HEK293 (cell line): Measurements from ENCODE around the gene PLD5.

Experiments used
- CTCF ChIA-PET: fragments of 350-600 bp; formaldehyde crosslinking; extraction: SDS; loops from one replicate; lab custom pipeline; 2021; ENCODE audit warnings: antibody characterized with exemption; lab: Yijun Ruan, JAX
- POLR2A ChIA-PET: fragments of 300-600 bp; formaldehyde crosslinking; extraction: SDS; loops from one replicate; lab custom pipeline; 2020; ENCODE audit warnings: antibody characterized with exemption, inconsistent platforms; lab: Yijun Ruan, JAX
- H3K27ac ChIP-seq: fragments of 200-500 bp; sonication (Bioruptor generic); 2 replicates; pipeline ENCODE4 v1.5.1; 2014; ENCODE audit warnings: low read depth, low read length, control low read depth, inconsistent platforms; ENCODE audit errors: extremely low read depth
- H3K36me3 ChIP-seq, 2 experiments: fragments of 200-500 bp in 1 of 2; sonication (Bioruptor generic) in 1 of 2; 1 replicate in 1 of 2; 2 replicates in 1 of 2; pipeline ENCODE4 v1.5.1; 2014 to 2017; ENCODE audit warnings: inconsistent platforms in 2 of 2, low read length in 2 of 2; ENCODE audit not compliant: control insufficient read depth in 2 of 2, insufficient read depth in 1 of 2
- H3K4me1 ChIP-seq: fragments of 200-500 bp; sonication (Bioruptor generic); 2 replicates; pipeline ENCODE4 v1.5.1; 2014; ENCODE audit warnings: mild to moderate bottlenecking, low read length, inconsistent platforms; ENCODE audit not compliant: control insufficient read depth, insufficient read depth
- H3K4me3 ChIP-seq: 2 replicates; pipeline ENCODE4 v1.5.1; 2011; ENCODE audit warnings: low read depth, mild to moderate bottlenecking, control low read depth, low read length, moderate library complexity
- H3K9me3 ChIP-seq: fragments of 200-500 bp; sonication (Bioruptor generic); 2 replicates; pipeline ENCODE4 v1.5.1; 2014; ENCODE audit warnings: low read depth, low read length, inconsistent platforms; ENCODE audit not compliant: control insufficient read depth, insufficient read depth
- AEBP2 ChIP-seq: fragments of 450-650 bp; formaldehyde crosslinking; IDR thresholded peaks from 2 replicates; pipeline ENCODE4 v1.5.1; 2016; ENCODE audit warnings: missing biosample characterization, missing genetic modification characterization, borderline replicate concordance
- BCL6B ChIP-seq: fragments of 450-650 bp; formaldehyde crosslinking; IDR thresholded peaks from 2 replicates; pipeline ENCODE4 v1.5.1; 2017; ENCODE audit warnings: missing biosample characterization, missing genetic modification characterization
- RBAK ChIP-seq: fragments of 450-650 bp; formaldehyde crosslinking; IDR thresholded peaks from 2 replicates; pipeline ENCODE4 v1.5.1; 2016; ENCODE audit warnings: missing biosample characterization, missing genetic modification characterization
- REST ChIP-seq: fragments of 450-650 bp; formaldehyde crosslinking; IDR thresholded peaks from 2 replicates; pipeline ENCODE4 v1.5.1; 2016; ENCODE audit warnings: missing biosample characterization, missing genetic modification characterization
- SETDB1 ChIP-seq: IDR thresholded peaks from one replicate; pipeline ENCODE4 v1.6.1; 2017; ENCODE audit warnings: mild to moderate bottlenecking, low read length, moderate library complexity, mixed read lengths; ENCODE audit not compliant: insufficient read length
- YY1 ChIP-seq: fragments of 450-650 bp; formaldehyde crosslinking; IDR thresholded peaks from 2 replicates; pipeline ENCODE4 v1.5.1; 2018; ENCODE audit warnings: missing biosample characterization, missing genetic modification characterization
- ZNF146 ChIP-seq: fragments of 450-650 bp; formaldehyde crosslinking; IDR thresholded peaks from 2 replicates; pipeline ENCODE4 v1.5.1; 2016; ENCODE audit warnings: missing biosample characterization, missing genetic modification characterization
- ZNF19 ChIP-seq: fragments of 450-650 bp; formaldehyde crosslinking; IDR thresholded peaks from 2 replicates; pipeline ENCODE4; 2016; ENCODE audit warnings: missing biosample characterization, missing genetic modification characterization, low read depth
- ZNF211 ChIP-seq: fragments of 450-650 bp; formaldehyde crosslinking; IDR thresholded peaks from 2 replicates; pipeline ENCODE4 v1.5.1; 2016; ENCODE audit warnings: low read depth, missing biosample characterization, missing genetic modification characterization
- ZNF223 ChIP-seq: fragments of 450-650 bp; formaldehyde crosslinking; IDR thresholded peaks from 2 replicates; pipeline ENCODE4 v1.5.1; 2016; ENCODE audit warnings: missing biosample characterization, missing genetic modification characterization
- ZNF324 ChIP-seq: fragments of 450-650 bp; formaldehyde crosslinking; IDR thresholded peaks from 2 replicates; pipeline ENCODE4 v1.5.1; 2016; ENCODE audit warnings: missing biosample characterization, missing genetic modification characterization
- ZNF660 ChIP-seq: fragments of 450-650 bp; IDR thresholded peaks from 2 replicates; pipeline ENCODE4 v1.5.1; 2018; ENCODE audit warnings: missing biosample characterization, mild to moderate bottlenecking, missing genetic modification characterization
- TF ChIP-seq, protein P1 (sequence below): fragments of 450-650 bp; formaldehyde crosslinking; IDR thresholded peaks from 2 replicates; pipeline ENCODE4 v1.5.1; 2016; ENCODE audit warnings: missing biosample characterization, missing genetic modification characterization
- TF ChIP-seq, protein P2 (sequence below): fragments of 450-650 bp; formaldehyde crosslinking; IDR thresholded peaks from 2 replicates; pipeline ENCODE4 v1.5.1; 2016; ENCODE audit warnings: missing biosample characterization, missing genetic modification characterization, low read depth

Gene PLD5

DNA sequence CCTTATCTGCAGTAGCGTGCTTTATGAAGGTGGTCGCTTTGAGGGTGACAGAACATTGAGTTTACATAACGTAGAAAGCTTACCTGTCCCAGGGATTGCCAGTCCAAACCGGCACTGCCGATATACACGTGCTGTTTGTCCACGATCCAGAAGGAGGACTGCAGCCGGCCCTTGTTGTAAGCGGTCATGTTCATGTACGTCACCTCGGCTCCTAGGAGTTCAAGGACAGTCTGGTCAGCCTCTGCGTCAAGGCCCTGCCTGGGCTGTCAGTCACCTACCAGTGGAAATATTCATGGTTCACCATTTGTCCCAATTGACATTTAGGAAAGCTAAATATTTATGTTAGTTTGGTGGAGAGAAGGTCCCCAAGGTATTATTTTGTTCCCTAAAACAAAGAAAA is 304.6 kb downstream of the PLD5 start:
- no peak overlapping the region for H3K4me3 ChIP-seq
- H3K4me1 ChIP-seq: no peaks in the 10 kb centered on the region
- TF ChIP-seq BCL6B (tag by site-specific recombination) (no peak), ZNF211 (tag by site-specific recombination) (no peak), ZNF660 (tag by site-specific recombination) (no peak), ZNF146 (tag by site-specific recombination) (no peak)
- TF ChIP-seq, protein P1, sequence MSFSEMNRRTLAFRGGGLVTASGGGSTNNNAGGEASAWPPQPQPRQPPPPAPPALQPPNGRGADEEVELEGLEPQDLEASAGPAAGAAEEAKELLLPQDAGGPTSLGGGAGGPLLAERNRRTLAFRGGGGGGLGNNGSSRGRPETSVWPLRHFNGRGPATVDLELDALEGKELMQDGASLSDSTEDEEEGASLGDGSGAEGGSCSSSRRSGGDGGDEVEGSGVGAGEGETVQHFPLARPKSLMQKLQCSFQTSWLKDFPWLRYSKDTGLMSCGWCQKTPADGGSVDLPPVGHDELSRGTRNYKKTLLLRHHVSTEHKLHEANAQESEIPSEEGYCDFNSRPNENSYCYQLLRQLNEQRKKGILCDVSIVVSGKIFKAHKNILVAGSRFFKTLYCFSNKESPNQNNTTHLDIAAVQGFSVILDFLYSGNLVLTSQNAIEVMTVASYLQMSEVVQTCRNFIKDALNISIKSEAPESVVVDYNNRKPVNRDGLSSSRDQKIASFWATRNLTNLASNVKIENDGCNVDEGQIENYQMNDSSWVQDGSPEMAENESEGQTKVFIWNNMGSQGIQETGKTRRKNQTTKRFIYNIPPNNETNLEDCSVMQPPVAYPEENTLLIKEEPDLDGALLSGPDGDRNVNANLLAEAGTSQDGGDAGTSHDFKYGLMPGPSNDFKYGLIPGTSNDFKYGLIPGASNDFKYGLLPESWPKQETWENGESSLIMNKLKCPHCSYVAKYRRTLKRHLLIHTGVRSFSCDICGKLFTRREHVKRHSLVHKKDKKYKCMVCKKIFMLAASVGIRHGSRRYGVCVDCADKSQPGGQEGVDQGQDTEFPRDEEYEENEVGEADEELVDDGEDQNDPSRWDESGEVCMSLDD (tag by site-specific recombination): no peak
- TF ChIP-seq, protein P2, sequence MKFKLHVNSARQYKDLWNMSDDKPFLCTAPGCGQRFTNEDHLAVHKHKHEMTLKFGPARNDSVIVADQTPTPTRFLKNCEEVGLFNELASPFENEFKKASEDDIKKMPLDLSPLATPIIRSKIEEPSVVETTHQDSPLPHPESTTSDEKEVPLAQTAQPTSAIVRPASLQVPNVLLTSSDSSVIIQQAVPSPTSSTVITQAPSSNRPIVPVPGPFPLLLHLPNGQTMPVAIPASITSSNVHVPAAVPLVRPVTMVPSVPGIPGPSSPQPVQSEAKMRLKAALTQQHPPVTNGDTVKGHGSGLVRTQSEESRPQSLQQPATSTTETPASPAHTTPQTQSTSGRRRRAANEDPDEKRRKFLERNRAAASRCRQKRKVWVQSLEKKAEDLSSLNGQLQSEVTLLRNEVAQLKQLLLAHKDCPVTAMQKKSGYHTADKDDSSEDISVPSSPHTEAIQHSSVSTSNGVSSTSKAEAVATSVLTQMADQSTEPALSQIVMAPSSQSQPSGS (tag by site-specific recombination): no peak
- CTCF ChIA-PET: no interaction called here
- POLR2A ChIA-PET: no interaction called here
- H3K36me3 ChIP-seq: no peaks in the 10 kb centered on the region
- no peaks in the 10 kb centered on the region for H3K9me3 ChIP-seq
- H3K27ac ChIP-seq: no peak overlapping the region

GRCh38 chr1:242219298-242219901 is 305.1 kb downstream of the PLD5 start:
- Histone ChIP-seq H3K4me1 (no peaks in the 10 kb centered on the region), H3K27ac (no peak overlapping the region), H3K9me3 (no peaks in the 10 kb centered on the region), H3K36me3 (no peaks in the 10 kb centered on the region), H3K4me3 (no peak overlapping the region)
- TF ChIP-seq AEBP2 (tag by site-specific recombination) (no peak), YY1 (tag by site-specific recombination) (no peak), ZNF19 (tag by site-specific recombination) (no peak), ZNF324 (tag by site-specific recombination) (no peak), ZNF223 (tag by site-specific recombination) (no peak), RBAK (no peak)
- ChIA-PET POLR2A (no interaction called here), CTCF (no interaction called here)

DNA sequence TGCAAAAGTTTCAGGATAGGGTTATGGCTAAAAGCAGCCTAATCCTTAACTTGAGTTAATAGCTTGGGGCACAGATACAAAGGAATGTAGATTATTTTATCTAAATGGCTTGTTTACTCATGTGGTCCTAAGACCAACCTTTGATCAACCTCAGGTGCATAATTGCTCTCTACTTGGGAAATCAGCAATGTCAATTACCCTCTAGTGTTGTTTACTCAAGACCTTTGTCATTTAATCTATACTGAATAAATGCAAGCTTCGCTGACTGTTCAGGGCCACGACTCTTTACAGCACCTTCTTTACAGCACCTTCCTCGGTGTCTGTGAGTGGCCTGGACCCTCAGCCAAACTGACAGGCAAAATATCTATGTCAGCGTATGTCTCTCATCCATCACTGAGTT is 308.1 kb downstream of the PLD5 start:
- ChIA-PET CTCF (interaction anchor here (0.7 kb wide), 1 partner anchor 320 kb away, joined by 3 read pairs; no protein-coding TSS in a partner anchor), POLR2A (no interaction called here)
- Histone ChIP-seq H3K36me3 (no peaks in the 10 kb centered on the region), H3K27ac (no peak overlapping the region), H3K4me1 (no peaks in the 10 kb centered on the region), H3K4me3 (no peak overlapping the region), H3K9me3 (peaks cover 2% of the 10 kb centered on the region)
- peak; percentile 28 for TF ChIP-seq SETDB1
- TF ChIP-seq REST: no peak
